Left cardiac atrium (tissue), 4 donors: ENCODE results near the gene ARPC5L. TPM values are rescaled to one million over a fixed set of nuclear protein-coding genes. Genes with fewer than 3 reads are reported as not detected.

Experiments
- ATAC-seq, 2 donors: fragments of 200-7000 bp; cut with Tn5 transposase; one replicate each; pipeline ENCODE4 v1.9.1; 2020; ENCODE audit warnings: mild to moderate bottlenecking in 2 of 2, moderate library complexity in 2 of 2
- DNase-seq: peaks from one replicate; pipeline ENCODE4 v3.0.0-alpha.2; 2020
- intact Hi-C, 2 donors: fragments of 100-400 bp; cut with DNase I; formaldehyde crosslinking; loops; one replicate each; pipeline versions ENCODE4 v1.14.1 to v1.15.1; 2022 to 2023
- total RNA-seq, 2 donors: library from RNA; stranded (reverse); fragmentation: NEBNext Ultra II Directional; extraction: Animal tissue kit (Norgen Biotek cat#: 25700); gene quantifications; one replicate each; pipeline ENCODE4 v1.2.1, GENCODE V29; 2021
- donor health status: DM: no; HTN: yes; CAD: no.
- donor health status: DM: no; HTN: yes; CAD: no; lungs with severe emphysema.
- donor health status: DM: yes; HTN: yes; CAD: no.
- donor health status: Dilated cardiomyopathy.

Gene ARPC5L
- total RNA-seq, 2 donors from 2014 or later: 31.3 to 41.6 TPM

DNA sequence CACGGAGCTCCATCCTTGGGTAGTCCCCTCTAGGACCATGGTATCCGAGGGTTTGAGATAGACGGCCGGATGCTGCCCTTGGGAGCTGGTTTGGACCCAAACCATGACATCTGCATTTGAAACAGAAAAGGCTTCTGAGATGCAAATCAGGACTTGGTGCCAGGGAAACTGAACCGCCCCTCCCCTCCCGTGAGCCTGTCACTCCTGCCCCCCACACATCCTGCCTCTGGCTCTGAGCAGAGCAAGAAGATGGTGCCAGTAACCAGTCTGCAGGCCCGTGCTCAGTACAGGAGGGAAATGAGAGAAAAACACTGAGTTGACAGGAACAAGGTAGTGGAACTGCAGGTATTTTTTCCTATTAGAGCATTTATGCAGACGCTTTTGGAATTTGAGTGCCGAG, 18.6 kb downstream of the ARPC5L start:
- DNase-seq (no peak), ATAC-seq (no peak)
- intact Hi-C loops: no loop called here

- ATAC-seq: no peak
- intact Hi-C loops: no loop called here
- no peak for DNase-seq
Observed at GRCh38 chr9:124881138-124881743, 19.3 kb downstream of the ARPC5L start.

GRCh38 chr9:124882231-124882630, 20.3 kb downstream of the ARPC5L start:
- no peak for ATAC-seq

DNA sequence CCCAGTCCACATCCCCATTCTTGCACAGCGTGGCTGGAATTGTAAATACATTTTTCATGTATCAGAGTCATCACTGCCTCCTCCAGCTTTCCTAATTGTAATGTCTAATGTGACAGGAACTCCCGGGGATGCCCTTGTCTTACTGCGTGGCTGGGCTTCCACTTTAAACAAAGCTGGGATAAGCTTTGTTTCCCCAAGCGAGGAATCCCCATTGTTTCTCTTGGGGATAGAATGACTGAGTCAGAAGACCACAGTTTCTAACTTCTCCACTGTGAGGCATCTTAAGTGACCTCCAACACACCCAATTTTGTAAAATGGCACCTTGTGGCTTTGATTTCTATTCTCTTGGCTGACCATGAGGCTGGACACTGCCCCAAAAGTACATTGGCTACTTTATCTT, 22.4 kb downstream of the ARPC5L start:
- DNase-seq: no peak
- ATAC-seq: no peak
- intact Hi-C loops: no loop called here

More at GRCh38 chr9:124882231-124882630, 20.3 kb downstream of the ARPC5L start:
- intact Hi-C loops: no loop called here
- DNase-seq: no peak

DNA sequence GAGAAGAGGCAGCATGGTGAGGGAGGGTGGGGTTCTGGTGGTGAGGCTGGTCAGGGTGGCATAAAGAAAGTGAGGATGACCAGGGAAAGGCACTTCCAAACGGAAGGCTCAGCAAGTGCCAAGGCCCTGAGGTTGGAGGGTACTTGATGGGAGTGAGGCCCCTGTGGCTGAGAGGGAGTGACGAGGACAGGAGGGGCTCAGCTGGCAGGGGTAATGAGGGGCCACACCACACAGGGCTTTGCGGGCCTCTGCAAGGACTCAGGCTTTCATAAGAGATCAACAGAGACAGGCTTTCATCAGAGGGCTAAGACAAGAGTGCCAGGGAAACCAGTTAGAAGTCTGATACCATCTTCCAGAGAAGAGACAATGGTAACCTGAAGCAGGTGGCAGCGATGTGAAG, 23.6 kb downstream of the ARPC5L start:
- ATAC-seq: no peak
- intact Hi-C loops: no loop called here
- DNase-seq: no peak

- DNase-seq: no peak
- no peak for ATAC-seq
- intact Hi-C loops: no loop called here
Observed at GRCh38 chr9:124886461-124886860, 24.5 kb downstream of the ARPC5L start.

DNA sequence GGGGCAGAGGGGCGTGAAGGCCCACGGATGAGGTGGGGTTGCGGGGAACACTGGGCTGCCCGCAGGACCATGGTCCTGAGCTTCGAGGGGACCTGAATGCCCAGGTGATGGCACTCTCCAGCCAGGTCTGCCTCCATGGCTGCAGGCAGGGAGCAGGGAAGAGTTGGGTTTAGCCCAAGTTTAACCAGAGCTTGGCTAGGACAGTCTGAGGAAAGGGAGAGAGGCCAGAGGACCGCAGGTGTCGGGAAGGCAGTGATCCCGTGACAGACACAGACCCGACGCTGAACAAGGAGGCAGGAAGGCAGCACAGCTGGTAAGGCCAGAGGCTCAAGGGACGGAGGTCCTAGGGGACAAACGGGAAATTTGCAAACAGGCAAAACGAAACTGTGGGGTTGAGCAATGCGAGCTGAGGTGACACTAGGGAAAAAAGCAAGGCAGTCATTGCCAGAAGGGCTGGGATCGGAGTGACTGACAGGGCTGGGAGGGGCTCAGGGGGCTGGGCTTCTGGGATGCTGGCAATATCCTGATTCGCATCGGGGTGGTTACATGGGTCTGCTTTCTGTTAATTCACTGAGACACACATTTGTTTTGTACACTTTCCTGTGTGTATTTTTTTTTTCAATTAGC, 25.0 kb downstream of the ARPC5L start:
- intact Hi-C loops: no loop called here
- DNase-seq: no peak
- peak in 1 of 2 donors; percentile 69 for ATAC-seq

DNA sequence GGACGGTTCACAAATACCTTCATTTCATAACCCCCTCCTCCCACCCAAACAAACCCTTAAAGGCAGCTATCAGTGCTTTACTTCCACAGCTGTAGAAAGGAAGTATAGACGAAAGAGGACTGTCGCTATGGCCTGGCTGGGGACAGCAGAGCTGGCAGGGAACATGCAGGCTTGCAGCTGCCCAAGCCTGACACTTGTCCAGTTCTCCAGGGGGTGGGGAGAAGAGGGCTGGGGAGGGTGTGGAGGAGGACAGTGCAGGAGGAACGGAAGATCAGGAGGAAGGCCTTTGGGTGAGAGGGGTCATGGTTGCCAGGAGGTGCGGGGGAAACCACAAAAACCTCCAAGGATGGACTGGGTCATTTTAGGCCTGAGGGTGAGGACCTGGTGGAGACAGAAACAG, 25.9 kb downstream of the ARPC5L start:
- intact Hi-C loops: no loop called here
- DNase-seq (no peak), ATAC-seq (no peak)

GRCh38 chr9:124889006-124889405, 27.1 kb downstream of the ARPC5L start:
- intact Hi-C loops: no loop called here
- DNase-seq: no peak
- ATAC-seq: no peak

DNA sequence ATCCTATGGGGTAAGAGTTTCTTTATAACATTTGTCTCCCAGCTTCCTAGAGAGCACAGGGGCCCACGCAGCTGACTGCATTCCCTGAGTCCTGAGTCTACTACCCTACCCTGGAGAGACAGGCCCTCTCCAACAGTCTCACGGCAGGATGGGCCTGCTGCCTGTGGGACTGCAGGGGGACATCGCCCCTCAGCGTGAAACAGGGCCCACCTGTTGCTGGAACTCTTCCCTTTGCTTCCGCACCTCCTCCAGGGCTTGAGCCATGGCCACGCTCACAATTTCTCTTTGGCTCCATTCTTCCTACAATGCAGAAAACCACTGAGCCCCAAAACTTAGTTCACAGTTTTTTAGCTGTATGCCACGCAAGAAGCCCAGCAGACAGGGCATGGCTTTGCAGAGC, 28.2 kb downstream of the ARPC5L start:
- no peak for DNase-seq
- intact Hi-C loops: no loop called here
- ATAC-seq: no peak

- DNase-seq (no peak), ATAC-seq (no peak)
- intact Hi-C loops: no loop called here
Observed at GRCh38 chr9:124894035-124894740, 32.3 kb downstream of the ARPC5L start.

GRCh38 chr9:124894741-124895170, 32.8 kb downstream of the ARPC5L start:
- ATAC-seq (no peak), DNase-seq (no peak)
- intact Hi-C loops: no loop called here

GRCh38 chr9:124897570-124898460, 35.9 kb downstream of the ARPC5L start:
- no peak for ATAC-seq
- intact Hi-C loops: no loop called here

GRCh38 chr9:124899845-124900244, 37.9 kb downstream of the ARPC5L start:
- no peak for DNase-seq
- ATAC-seq: no peak
- intact Hi-C loops: no loop called here

More at GRCh38 chr9:124897570-124898460, 35.9 kb downstream of the ARPC5L start:
- DNase-seq: no peak

GRCh38 chr9:124906966-124907365, 45.0 kb downstream of the ARPC5L start:
- ATAC-seq: no peak
- no peak for DNase-seq
- intact Hi-C loops: no loop called here

DNA sequence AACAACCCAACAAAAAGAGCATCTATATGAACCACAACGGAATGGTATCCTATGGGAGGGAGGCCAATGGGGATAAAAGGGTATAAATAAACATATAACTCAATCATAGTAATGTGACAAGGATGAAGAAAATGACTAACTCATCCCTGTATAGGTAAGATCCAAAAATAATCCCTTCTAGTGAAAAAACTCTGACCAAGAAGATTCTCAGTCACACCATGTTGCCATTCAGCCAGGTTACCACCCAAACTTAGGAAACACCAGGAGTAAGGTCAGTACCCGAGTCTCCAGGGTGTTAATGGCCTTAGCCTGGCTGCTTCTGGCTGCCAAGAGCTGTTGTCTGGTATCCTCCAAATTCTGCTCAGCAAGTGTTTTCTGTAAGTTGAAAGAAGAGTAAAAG, 46.2 kb downstream of the ARPC5L start:
- intact Hi-C loops: no loop called here
- no peak for ATAC-seq
- no peak for DNase-seq

GRCh38 chr9:124911766-124912165, 49.8 kb downstream of the ARPC5L start:
- ATAC-seq: no peak
- intact Hi-C loops: no loop called here

DNA sequence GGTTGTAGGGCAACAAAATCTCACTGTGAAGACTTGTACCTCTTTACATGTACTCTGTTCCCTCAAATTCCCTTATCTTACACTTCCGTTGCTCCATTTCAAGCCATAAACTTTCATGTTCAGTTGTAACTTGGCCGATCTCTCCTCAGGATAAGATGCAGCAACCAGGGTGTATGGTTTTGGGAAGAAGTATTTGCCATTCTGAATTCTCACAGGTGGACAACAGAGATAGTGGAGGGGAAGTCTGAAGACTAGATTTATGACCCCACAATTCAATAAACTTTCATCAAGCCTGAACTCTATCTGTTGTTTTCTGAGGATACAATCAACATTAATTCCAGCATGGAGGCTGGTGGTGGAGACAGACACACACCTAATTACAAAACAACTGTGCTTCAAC, 51.4 kb downstream of the ARPC5L start:
- intact Hi-C loops: no loop called here
- DNase-seq: no peak
- no peak for ATAC-seq

More at GRCh38 chr9:124911766-124912165, 49.8 kb downstream of the ARPC5L start:
- DNase-seq: no peak

GRCh38 chr9:124914753-124915405, 52.9 kb downstream of the ARPC5L start:
- ATAC-seq: no peak

More at GRCh38 chr9:124914753-124915405, 52.9 kb downstream of the ARPC5L start:
- intact Hi-C loops: no loop called here
- no peak for DNase-seq
